Uterus (tissue), 2 donors: ENCODE measurements around the gene CAND2.

ENCODE experiments used
- CTCF ChIP-seq, 4 experiments: fragments of 200-600 bp in 2 of 4; fragments of 450-650 bp in 2 of 4; sonication (generic) in 2 of 4; IDR thresholded peaks; one replicate each; pipeline ENCODE4 v1.5.1; 2016 to 2019; ENCODE audit warnings: antibody characterized with exemption in 4 of 4, mild to moderate bottlenecking in 2 of 4, moderate library complexity in 1 of 4
- POLR2A ChIP-seq, 2 donors: fragments of 450-650 bp; IDR thresholded peaks; one replicate each; pipeline ENCODE4 v1.6.1; 2016; ENCODE audit warnings: antibody characterized with exemption in 2 of 2, mild to moderate bottlenecking in 1 of 2, moderate library complexity in 1 of 2

- no peak for TF ChIP-seq CTCF (IDR thresholded peaks at IDR 0.05)
- no peak for TF ChIP-seq POLR2A (IDR thresholded peaks at IDR 0.05)
Observed at GRCh38 chr3:12835052-12835665, 38.7 kb downstream of the CAND2 start.
